Hematopoietic multipotent progenitor cell treated with erythropoietin and hydrocortisone succinate and interleukin-3 and kit ligand, for 17 days (in vitro differentiated cells): Measurements from ENCODE around the gene TPM1.
"Not testable (repeated sequence)": the region's sequence is repeated elsewhere in the genome, so short reads cannot be mapped to it uniquely, and the experiment has no call there.

ENCODE experiments used
- DNase-seq: peaks from one replicate; pipeline ENCODE4 v3.0.0-alpha.2; 2015; ENCODE audit warnings: low spot score

Gene TPM1

DNA sequence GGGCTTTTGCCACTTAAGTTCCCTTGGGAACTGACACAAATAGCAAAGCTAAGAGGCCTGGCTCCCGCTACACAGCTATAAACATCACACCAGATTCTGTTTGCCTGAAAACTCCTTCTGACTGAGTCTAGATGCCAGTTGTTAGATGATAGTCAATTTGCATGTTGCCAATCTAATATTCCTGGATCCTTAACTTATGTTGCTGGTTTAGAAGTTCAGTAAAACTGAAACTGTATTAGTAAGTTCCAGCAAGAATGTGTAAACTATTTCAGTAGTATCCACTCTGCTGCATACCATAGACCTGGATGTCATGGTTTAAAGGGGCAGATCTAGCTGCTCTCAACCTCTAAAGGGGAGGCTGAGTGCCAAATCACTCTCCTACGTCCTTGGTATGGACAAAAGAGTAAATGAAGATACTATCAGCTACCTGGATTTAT lies 52.0 kb downstream of the TPM1 start:
- no peak for DNase-seq

DNA sequence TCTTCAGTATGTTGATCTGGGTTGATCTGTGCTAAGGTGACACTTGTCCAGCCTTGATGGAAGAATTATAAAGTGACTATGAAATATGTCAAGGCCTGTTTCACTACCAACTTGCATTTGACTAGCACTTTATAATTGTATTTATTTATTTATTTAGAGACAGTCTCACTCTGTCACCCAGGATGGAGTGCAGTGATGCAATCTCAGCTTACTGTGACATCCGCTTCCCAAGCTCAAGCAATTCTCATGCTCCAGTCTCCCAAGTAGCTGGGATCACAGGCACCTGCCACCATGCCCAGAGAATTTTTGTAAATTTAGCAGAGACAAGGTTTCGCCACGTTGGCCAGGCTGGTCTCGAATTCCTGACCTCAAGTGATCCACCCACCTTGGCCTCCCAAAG lies 53.6 kb downstream of the TPM1 start:
- DNase-seq = no peak

DNA sequence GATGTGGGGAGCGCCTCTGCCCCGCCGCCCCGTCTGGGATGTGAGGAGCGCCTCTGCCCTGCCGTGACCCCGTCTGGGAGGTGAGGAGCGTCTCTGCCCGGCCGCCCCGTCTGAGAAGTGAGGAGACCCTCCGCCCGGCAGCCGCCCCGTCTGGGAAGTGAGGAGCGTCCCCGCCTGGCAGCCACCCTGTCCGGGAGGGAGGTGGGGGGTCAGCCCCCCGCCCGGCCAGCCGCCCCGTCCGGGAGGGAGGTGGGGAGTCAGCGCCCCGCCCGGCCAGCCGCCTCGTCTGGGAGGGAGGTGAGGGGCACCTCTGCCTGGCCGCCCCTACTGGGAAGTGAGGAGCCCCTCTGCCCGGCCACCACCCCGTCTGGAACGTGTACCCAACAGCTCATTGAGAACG lies 56.4 kb downstream of the TPM1 start:
- not testable (repeated sequence) for DNase-seq

DNA sequence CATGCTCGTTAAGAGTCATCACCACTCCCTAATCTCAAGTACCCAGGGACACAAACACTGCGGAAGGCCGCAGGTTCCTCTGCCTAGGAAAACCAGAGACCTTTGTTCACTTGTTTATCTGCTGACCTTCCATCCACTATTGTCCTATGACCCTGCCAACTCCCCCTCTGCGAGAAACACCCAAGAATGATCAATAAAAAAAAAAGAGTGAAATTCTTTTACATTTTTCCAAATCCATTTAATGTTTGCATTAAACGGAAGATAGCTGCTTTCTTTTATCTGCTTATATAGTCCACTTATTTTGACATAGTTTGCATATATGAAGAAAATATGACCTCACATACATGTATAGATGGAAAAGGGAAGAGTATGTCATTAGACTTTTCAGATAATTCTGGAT lies 57.0 kb downstream of the TPM1 start:
- not testable (repeated sequence) for DNase-seq

DNA sequence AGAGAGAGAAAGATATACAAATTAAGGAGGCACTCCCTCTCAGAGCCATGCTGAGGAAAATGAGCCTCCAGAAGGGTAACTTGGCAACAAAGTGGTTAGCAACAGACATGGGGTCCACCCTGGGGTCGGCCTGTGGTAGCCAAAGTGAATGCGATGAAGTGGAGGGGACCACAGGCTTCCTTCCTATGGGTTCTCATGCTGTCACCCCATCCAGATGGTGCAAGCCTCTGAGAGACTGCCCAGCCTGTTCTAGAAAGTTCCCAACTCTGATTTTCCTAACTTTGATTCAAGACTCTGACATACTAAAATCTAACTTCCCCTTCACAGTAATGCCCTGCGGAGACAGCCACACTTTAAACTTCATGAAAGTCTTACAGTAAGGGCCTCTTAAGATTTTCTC lies 60.9 kb downstream of the TPM1 start:
- no peak for DNase-seq

DNA sequence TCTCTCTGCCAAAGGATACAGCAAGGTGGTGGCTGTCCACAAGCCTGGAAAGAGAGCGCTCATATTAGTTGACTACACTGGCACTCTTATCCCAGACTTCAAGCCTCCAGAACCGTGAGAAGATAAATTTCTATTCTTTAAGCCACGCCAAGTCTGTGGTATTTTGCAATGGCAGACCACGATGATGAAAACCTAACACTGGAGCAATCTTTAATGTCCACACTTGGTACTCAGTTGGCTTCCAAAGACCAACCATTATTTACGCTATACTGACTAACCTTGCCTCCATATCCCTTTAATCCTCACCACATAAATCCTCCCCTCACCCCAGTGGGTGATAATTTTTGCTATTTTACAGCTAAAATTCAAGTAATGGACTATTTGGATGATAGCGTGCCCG lies 62.2 kb downstream of the TPM1 start:
- DNase-seq = no peak

DNA sequence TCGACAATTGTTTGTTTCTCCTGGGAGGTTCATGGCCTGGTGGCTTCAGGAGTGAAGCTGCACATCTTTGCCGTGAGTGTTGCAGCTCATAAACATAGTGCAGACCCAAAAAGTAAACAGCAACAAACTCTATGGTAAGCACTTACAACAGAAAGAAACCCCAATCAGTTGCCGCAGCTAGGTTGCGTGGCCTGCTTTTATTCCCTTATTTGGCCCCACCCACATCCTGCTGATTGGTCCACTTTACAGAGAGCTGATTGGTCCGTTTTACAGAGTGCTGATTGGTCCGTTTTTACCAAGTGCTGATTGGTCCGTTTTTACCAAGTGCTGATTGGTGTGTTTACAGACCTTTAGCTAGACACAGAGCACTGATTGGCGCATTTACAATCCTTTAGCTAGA lies 62.8 kb downstream of the TPM1 start:
- DNase-seq = not testable (repeated sequence)

DNA sequence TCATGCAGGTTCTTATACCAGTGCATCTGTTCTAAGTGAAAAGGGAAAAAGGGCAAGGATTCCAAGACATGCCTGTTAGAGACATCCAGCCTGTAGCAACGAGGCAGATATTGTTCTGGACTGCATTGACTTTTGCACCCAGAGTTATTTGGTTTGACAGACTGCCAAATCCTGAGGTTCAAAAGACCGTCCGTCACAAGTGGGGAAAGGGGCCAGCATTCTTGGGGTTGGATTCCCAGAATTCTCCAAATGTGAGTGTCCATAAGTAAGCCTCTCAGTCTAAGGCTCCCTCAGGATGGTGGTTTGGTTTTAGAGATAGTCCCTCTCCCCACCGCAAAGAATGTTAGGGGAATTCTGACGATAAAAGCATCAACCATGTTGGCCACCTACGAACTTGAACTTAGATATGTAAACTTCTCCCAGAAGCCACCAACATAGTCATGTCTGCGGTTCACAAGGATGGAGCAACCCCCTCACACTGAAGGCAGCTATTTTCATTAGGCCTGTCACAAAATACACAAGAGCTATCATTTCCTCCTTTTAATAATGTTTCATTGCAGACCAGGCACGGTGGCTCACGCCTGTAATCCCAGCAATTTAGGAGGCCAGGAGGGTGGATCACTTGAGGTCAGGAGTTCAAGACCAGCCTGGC lies 65.5 kb downstream of the TPM1 start:
- DNase-seq = no peak

DNA sequence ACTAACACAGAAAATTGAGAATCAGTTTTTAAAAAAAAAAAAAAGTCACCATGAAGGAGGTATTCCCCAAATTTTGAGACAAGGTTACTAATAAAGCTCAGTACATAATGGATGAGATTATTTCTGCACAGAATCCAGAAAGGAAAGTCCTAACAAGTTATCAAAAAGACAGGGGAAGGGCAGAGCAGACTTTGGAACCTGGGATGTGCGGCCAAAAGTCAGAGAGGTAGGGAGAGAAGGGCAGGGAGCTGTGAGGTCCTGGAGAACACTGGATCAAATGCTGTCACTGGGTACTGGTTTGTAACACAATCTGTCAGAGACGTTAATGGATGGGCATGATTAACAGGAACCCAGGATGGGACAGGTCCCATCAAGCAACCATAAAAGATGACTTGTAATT lies 67.0 kb downstream of the TPM1 start:
- DNase-seq = no peak

DNA sequence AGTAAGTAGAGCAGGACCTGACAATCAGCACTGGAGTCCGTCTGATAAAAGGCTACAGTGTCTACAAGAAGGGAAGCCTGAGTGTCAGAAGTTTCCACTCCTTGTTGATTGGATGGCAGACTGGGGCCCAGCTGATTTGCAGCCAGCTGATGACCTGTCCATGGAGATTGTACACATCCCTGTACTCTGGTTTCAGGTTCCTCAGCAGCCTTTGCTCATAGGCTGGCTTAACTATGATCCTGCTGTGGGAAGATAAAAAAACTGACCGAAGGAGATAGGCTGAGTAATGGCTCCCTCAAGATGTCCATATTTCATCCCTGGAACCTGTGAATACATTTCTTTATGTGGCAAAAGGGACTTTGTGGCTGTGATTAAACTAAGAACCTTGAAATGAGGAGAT lies 67.4 kb downstream of the TPM1 start:
- no peak for DNase-seq

DNA sequence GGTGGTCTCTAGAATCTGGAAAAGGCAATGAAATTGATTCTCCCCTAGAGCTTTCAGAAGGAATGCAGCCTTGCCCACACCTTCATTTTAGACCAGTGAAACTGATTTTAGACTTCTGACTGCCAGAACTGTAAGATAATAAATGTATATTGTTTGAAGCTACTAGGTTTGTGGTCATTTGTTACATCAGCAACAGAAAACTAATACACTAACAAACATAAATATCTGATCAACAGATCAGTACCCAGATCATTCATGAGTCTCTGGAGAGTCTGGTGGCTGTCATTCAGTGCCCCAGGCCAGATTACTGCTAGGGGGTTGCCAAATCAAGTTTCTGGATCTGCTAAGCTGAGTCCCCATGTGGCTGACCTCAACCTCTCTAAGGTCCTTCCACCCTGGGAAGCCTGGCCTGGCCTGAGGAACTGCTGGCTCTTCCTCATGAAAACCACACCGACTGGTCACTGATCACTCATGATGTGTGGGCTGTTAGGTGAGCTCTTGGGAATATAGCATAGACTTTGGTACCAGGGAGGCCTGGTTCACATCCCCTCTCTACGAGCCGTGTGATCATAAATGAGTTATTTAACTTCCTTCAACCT lies 68.0 kb downstream of the TPM1 start:
- no peak for DNase-seq

DNA sequence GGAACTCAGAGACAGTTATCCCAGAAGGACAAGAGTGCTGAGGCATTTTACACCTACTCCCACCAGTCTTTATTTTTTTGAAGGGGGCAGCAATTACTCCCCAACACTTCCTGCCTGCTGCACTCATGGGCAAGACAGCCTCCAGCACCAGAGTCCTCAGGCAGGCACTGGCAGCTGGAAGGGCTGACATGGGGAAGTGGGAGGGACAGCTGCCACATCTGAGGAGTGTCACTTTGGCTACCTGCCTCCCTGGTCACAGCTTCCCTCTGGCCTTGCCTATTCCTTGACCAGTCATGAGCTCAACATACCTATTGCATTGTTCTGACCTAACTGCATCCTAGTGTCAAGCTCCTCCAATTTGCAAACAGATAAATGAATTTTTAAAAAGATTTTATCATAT lies 68.9 kb downstream of the TPM1 start:
- DNase-seq = no peak

DNA sequence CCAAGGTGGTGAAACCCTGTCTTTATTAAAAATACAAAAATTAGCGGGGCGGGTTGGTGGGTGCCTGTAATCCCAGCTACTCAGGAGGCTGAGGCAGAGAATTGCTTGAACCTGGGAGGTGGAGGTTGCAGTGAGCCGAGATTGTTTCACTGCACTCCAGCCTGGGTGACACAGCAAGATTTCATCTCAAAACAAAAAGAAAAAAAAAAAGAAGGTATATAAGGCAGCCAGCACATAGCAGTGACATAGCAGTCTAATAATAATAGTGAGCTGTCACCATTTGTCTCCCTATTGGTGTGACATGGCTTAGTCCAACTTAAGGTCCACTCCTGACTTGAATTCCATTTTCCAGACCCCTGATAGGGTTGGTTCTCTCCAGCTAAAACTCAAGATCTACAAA lies 70.3 kb downstream of the TPM1 start:
- DNase-seq = no peak

DNA sequence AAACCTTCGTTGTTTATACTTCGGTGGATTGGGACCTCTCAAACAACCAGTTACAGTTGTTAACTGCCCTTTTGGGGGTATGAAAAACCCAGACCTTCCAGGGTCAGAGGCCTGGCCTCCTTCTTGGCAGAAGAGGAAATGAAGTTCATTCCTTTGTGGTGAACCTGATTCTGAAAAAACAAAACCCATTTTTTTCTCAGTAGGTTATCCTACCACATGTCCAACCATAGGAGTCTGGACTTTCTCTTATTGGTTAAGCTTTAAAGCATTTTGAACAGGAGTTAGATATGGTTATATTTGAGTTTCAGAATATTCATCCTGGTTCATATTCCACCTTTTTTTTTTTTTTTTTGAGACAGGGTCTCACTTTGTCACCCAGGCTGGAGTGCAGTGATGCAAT lies 71.9 kb downstream of the TPM1 start:
- no peak for DNase-seq
